Measurements from ENCODE around the gene SYNPO2.
"Not testable (repeated sequence)": the region's sequence is repeated elsewhere in the genome, so short reads cannot be mapped to it uniquely, and the experiment has no call there.

The SYNPO2 gene

GRCh38 chr4:119040261-119040660, 151.6 kb downstream of the SYNPO2 start:
- DNase-seq (ENCODE audit: low read depth, low spot score), result no peak
- no peak for TF ChIP-seq CTCF (IDR thresholded peaks at IDR 0.05; ENCODE audit: insufficient read depth, low read length, missing control alignments)
- ChIA-PET CTCF (interaction anchor here (0.7 to 7.1 kb wide), 20 partner anchors 9 to 479 kb away, joined by 3 to 125 read pairs (median 6); partner anchors contain the start of gene USP53), POLR2A (interaction anchor here (0.6 to 2.2 kb wide), 14 partner anchors 9 to 260 kb away, joined by 3 to 19 read pairs (median 4); partner anchors contain the start of gene USP53)
- no peak overlapping the region for H3K4me3 ChIP-seq (ENCODE audit: low read depth, low read length)

GRCh38 chr4:119040694-119041185, 152.1 kb downstream of the SYNPO2 start:
- ChIA-PET POLR2A (interaction anchor here (0.6 to 2.2 kb wide), 18 partner anchors 10 to 619 kb away, joined by 3 to 19 read pairs (median 4); partner anchors contain the start of gene USP53), CTCF (interaction anchor here (0.7 to 7.1 kb wide), 27 partner anchors 9 to 479 kb away, joined by 3 to 125 read pairs (median 5); partner anchors contain the start of gene USP53)
- no peak for TF ChIP-seq CTCF (IDR thresholded peaks at IDR 0.05; ENCODE audit: insufficient read depth, low read length, missing control alignments)
- DNase-seq (ENCODE audit: low read depth, low spot score), result peak; percentile 79
- no peak overlapping the region for H3K4me3 ChIP-seq (ENCODE audit: low read depth, low read length)

DNA sequence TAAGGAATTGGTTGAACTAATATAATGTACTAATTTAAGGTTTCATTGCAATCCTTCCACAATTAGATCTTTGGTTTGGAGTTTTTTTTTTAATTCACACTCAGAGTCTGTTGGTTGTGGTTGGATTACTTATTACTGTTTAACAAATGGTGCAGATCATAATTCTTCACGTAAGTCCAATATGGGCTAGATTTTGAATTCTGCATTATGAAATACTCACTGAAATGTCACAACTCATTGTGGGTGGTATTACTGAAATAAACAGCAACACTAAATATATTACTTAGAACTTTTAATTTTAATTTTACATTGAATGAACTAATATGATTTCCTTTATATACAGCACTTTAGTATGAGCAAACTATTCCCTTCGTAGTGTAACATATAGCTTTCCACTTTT, 152.7 kb downstream of the SYNPO2 start:
- no peak for TF ChIP-seq CTCF (IDR thresholded peaks at IDR 0.05; ENCODE audit: insufficient read depth, low read length, missing control alignments)
- ChIA-PET CTCF (interaction anchor here (0.7 to 7.1 kb wide), 28 partner anchors 8 to 1015 kb away, joined by 3 to 125 read pairs (median 4); partner anchors contain the start of gene USP53), POLR2A (interaction anchor here (0.6 to 2.2 kb wide), 12 partner anchors 12 to 618 kb away, joined by 3 to 19 read pairs (median 4); partner anchors contain the start of gene USP53)
- no peak for DNase-seq (ENCODE audit: low read depth, low spot score)
- H3K4me3 ChIP-seq (ENCODE audit: low read depth, low read length), result no peak overlapping the region

DNA sequence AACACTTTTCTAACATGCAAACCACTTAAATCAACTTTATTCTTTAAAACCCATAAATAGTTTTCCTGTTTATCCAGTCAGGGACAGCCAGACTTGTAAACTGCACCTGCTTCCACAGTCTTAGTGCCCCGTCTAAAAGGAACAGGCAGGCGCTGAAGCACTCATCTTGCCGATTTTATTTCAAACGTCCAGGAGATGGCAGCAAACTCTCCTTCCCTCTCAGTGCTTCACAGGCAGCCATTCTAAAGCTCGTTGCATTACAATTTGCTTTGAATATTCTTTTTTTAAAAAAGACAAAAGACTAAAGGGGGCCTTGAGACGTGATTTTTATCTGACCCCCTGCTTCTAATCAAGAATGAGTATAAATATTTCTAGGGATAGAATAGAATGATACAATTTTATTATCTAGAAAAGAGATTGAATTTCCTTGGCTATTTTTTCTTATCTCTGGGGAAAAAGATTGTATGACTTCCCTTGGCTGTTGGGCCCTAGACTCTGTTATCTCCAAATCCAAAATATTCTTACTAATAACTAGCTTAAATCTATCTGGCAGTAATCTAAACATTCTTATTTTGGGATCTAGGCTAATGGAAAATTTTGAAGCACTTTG, 153.4 kb downstream of the SYNPO2 start:
- CTCF ChIA-PET, result interaction anchor here (0.7 to 7.1 kb wide), 34 partner anchors 7 to 1014 kb away, joined by 3 to 125 read pairs (median 4); partner anchors contain the start of gene USP53
- TF ChIP-seq CTCF (IDR thresholded peaks at IDR 0.05; ENCODE audit: insufficient read depth, low read length, missing control alignments), result peak; percentile 52
- no peak for DNase-seq (ENCODE audit: low read depth, low spot score)
- no peak overlapping the region for H3K4me3 ChIP-seq (ENCODE audit: low read depth, low read length)
- POLR2A ChIA-PET, result interaction anchor here (0.9 to 1.9 kb wide), 2 partner anchors 253 to 258 kb away, joined by 3 to 19 read pairs; a partner anchor contains a TSS

GRCh38 chr4:119046263-119046662, 157.6 kb downstream of the SYNPO2 start:
- POLR2A ChIA-PET, result no interaction called here
- no peak for TF ChIP-seq CTCF (IDR thresholded peaks at IDR 0.05; ENCODE audit: insufficient read depth, low read length, missing control alignments)
- no peak overlapping the region for H3K4me3 ChIP-seq (ENCODE audit: low read depth, low read length)
- CTCF ChIA-PET, result interaction anchor here (0.9 to 1.6 kb wide), 2 partner anchors 65 to 167 kb away, joined by 3 to 4 read pairs; no protein-coding TSS in a partner anchor
- no peak for DNase-seq (ENCODE audit: low read depth, low spot score)

DNA sequence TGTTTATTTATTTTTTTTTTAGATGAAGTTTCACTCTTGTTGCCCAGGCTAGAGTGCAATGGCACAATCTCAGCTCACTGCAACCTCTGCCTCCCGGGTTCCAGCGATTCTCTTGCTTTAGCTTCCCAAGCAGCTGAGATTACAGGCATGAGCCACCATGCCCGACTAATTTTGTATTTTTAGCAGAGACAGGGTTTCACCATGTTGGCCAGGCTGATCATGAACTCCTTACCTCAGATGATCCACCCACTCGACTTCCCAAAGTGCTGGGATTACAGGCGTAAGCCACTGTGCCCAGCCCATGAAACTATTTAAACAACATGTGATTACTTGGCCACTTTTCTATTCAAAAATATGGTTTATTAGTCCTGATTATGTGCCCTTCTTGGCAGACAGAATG, 158.4 kb downstream of the SYNPO2 start:
- POLR2A ChIA-PET; DNase-seq (ENCODE audit: low read depth, low spot score); H3K4me3 ChIP-seq (ENCODE audit: low read depth, low read length): not testable (repeated sequence)
- CTCF ChIA-PET, result interaction anchor here (0.9 to 1.6 kb wide), 2 partner anchors 66 to 166 kb away, joined by 3 to 4 read pairs; no protein-coding TSS in a partner anchor
